ENCODE results near the gene LRRC43.
A peak's percentile ranks its signal among the peaks of the same experiment; 100 is the strongest.

Gene LRRC43

DNA sequence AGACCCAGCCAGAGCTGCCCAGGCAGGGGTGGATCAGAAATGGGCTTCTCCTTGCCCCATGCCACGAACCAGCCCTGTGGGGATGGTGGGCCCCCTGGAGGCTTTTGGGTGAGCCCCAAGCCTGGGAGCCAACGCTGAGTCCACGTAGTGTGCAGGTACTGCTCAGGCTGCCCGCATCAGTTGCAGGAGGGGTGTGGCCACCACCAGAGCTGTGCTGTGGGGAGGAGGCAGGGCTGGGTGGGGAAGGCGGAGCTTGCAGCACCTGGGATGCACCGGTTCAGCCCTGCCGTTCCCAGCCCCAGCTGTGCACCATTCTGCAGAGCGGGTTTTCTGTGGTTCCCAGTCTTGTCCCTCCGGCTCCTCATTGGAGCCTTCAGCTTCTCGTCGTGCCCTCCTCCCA, 45.2 kb upstream of the LRRC43 start:
- Histone ChIP-seq H2AFZ (peak overlapping the region; percentile 30), H3K27ac (peak overlapping the region; percentile 12), H3K4me3 (ENCODE audit: low read depth, low read length) (no peak overlapping the region), H3K27me3 (ENCODE audit: control insufficient read depth, insufficient read depth, low read length) (no peaks in the 10 kb centered on the region), H3K4me1 (peaks cover 9% of the 10 kb centered on the region), H3K79me2 (peaks cover 2% of the 10 kb centered on the region), H3K9ac (no peak overlapping the region), H3K36me3 (ENCODE audit: control insufficient read depth, insufficient read depth, low read length) (no peaks in the 10 kb centered on the region), H3K9me3 (ENCODE audit: control insufficient read depth, low read length) (no peaks in the 10 kb centered on the region), H3K4me2 (ENCODE audit: low read length) (no peak overlapping the region)
- TF ChIP-seq, protein P1, sequence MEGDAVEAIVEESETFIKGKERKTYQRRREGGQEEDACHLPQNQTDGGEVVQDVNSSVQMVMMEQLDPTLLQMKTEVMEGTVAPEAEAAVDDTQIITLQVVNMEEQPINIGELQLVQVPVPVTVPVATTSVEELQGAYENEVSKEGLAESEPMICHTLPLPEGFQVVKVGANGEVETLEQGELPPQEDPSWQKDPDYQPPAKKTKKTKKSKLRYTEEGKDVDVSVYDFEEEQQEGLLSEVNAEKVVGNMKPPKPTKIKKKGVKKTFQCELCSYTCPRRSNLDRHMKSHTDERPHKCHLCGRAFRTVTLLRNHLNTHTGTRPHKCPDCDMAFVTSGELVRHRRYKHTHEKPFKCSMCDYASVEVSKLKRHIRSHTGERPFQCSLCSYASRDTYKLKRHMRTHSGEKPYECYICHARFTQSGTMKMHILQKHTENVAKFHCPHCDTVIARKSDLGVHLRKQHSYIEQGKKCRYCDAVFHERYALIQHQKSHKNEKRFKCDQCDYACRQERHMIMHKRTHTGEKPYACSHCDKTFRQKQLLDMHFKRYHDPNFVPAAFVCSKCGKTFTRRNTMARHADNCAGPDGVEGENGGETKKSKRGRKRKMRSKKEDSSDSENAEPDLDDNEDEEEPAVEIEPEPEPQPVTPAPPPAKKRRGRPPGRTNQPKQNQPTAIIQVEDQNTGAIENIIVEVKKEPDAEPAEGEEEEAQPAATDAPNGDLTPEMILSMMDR (IDR thresholded peaks at IDR 0.05), result no peak

DNA sequence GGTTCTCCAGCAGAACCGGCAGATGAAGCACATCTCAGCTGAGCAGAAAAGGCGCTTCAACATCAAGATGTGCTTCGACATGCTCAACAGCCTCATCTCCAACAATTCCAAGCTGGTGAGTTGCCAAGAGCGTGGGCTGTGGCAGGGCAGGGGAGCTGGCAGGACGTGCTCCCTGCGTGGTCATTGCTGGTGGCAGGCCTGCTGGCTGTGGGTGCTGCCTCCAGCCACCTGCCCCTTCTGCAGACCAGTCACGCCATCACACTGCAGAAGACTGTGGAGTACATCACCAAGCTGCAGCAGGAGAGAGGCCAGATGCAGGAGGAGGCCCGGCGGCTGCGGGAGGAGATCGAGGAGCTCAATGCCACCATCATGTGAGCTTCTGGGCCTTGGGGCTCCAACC, 44.7 kb upstream of the LRRC43 start:
- TF ChIP-seq, protein P1 (IDR thresholded peaks at IDR 0.05), result no peak
- peak overlapping the region; percentile 12 for H3K27ac ChIP-seq
- H3K27me3 ChIP-seq (ENCODE audit: control insufficient read depth, insufficient read depth, low read length), result no peaks in the 10 kb centered on the region
- H3K4me2 ChIP-seq (ENCODE audit: low read length), result no peak overlapping the region
- H3K36me3 ChIP-seq (ENCODE audit: control insufficient read depth, insufficient read depth, low read length), result no peaks in the 10 kb centered on the region
- no peak overlapping the region for H2AFZ ChIP-seq
- peaks cover 9% of the 10 kb centered on the region for H3K4me1 ChIP-seq
- H3K79me2 ChIP-seq, result peaks cover 2% of the 10 kb centered on the region
- no peaks in the 10 kb centered on the region for H3K9me3 ChIP-seq (ENCODE audit: control insufficient read depth, low read length)
- H3K4me3 ChIP-seq (ENCODE audit: low read depth, low read length), result no peak overlapping the region
- H3K9ac ChIP-seq, result no peak overlapping the region

DNA sequence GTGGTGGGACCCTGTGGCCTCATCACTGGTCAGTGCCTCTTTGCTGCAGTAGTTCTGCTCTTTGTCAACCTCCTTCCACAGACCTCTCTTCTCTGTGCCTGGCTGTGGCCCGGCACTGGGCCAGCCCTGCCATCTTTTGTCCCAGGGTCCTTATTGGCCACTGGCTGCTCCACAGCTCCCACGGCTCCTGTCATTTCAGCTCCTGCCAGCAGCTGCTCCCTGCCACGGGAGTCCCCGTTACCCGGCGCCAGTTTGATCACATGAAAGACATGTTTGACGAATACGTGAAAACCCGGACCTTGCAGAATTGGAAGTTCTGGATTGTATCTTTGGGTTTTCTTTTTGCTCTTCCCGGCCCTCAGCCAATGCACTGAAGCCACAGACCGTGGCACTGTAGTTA, 44.3 kb upstream of the LRRC43 start:
- Histone ChIP-seq H3K79me2 (peaks cover 2% of the 10 kb centered on the region), H3K4me2 (ENCODE audit: low read length) (no peak overlapping the region), H3K4me3 (ENCODE audit: low read depth, low read length) (no peak overlapping the region), H2AFZ (no peak overlapping the region), H3K36me3 (ENCODE audit: control insufficient read depth, insufficient read depth, low read length) (no peaks in the 10 kb centered on the region), H3K27ac (no peak overlapping the region), H3K27me3 (ENCODE audit: control insufficient read depth, insufficient read depth, low read length) (no peaks in the 10 kb centered on the region), H3K4me1 (peaks cover 9% of the 10 kb centered on the region), H3K9ac (no peak overlapping the region), H3K9me3 (ENCODE audit: control insufficient read depth, low read length) (no peaks in the 10 kb centered on the region)
- TF ChIP-seq, protein P1 (IDR thresholded peaks at IDR 0.05), result no peak

DNA sequence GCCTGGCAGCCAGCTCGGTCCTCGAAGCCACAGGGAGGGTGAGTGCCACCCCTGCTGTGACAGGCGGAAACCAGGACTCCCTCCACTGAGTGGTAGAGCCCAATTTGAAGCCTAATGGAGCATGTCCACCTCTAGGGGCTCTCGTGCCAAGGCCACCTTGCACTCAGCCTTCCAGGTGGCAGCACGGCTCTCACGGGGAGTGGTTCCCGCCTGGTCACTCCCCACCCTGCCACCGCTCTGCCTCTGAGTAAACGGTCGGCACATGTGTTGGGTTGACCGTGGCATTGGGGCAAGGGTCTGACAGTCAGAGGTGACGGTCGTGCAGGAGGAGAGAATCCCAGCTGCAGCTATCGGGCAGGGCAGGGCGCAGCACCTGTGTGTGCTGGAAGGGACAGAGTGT, 43.7 kb upstream of the LRRC43 start:
- H3K27me3 ChIP-seq (ENCODE audit: control insufficient read depth, insufficient read depth, low read length), result no peaks in the 10 kb centered on the region
- H3K4me3 ChIP-seq (ENCODE audit: low read depth, low read length), result no peak overlapping the region
- H3K36me3 ChIP-seq (ENCODE audit: control insufficient read depth, insufficient read depth, low read length), result no peaks in the 10 kb centered on the region
- no peak overlapping the region for H3K9ac ChIP-seq
- no peak overlapping the region for H2AFZ ChIP-seq
- no peak overlapping the region for H3K4me2 ChIP-seq (ENCODE audit: low read length)
- TF ChIP-seq, protein P1 (IDR thresholded peaks at IDR 0.05), result no peak
- peaks cover 2% of the 10 kb centered on the region for H3K79me2 ChIP-seq
- no peaks in the 10 kb centered on the region for H3K9me3 ChIP-seq (ENCODE audit: control insufficient read depth, low read length)
- no peak overlapping the region for H3K27ac ChIP-seq
- H3K4me1 ChIP-seq, result peaks cover 9% of the 10 kb centered on the region

DNA sequence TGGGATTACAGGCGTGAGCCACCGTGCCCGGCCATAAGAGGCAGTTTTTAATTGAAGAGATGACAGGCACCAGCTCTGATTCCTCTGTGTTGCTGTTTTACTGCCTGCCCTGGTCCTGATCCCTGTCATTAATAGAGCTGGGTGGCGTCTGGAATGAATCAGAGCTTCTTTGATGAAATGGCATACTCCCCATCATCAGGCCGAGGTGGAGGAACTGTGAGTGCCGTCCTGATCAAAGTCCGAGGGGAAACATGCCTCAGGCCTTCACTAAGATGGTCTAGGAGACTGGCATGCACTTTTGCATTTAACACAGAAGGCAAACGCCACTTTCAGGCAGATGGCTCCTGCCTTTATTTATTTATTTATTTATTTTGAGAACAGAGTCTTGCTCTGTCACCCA, 43.0 kb upstream of the LRRC43 start:
- Histone ChIP-seq H3K9me3 (ENCODE audit: control insufficient read depth, low read length) (no peaks in the 10 kb centered on the region), H3K36me3 (ENCODE audit: control insufficient read depth, insufficient read depth, low read length) (no peaks in the 10 kb centered on the region), H3K27ac (no peak overlapping the region), H3K79me2 (peaks cover 2% of the 10 kb centered on the region), H2AFZ (no peak overlapping the region), H3K9ac (no peak overlapping the region), H3K4me2 (ENCODE audit: low read length) (no peak overlapping the region), H3K4me1 (peaks cover 9% of the 10 kb centered on the region), H3K27me3 (ENCODE audit: control insufficient read depth, insufficient read depth, low read length) (no peaks in the 10 kb centered on the region), H3K4me3 (ENCODE audit: low read depth, low read length) (no peak overlapping the region)
- TF ChIP-seq, protein P1 (IDR thresholded peaks at IDR 0.05), result no peak
